Endothelial cell of umbilical vein (primary cell): ENCODE results near the gene TSPAN14. TPM values are rescaled to one million over a fixed set of nuclear protein-coding genes. Genes with fewer than 3 reads are reported as not detected.

ENCODE experiments used
- BruUV-seq: library from RNA; stranded (reverse); fragments of 400-500 nt; replicated peaks from 2 replicates; lab custom pipeline; 2021; lab: Mats Ljungman, UMichigan
- CTCF ChIA-PET: fragments of 300-600, 350-600 bp; sonication (Branson Sonifier 250); formaldehyde crosslinking; loops from one replicate; lab custom pipeline; 2021; ENCODE audit warnings: antibody characterized with exemption, inconsistent platforms; lab: Charles Lee
- POLR2A ChIA-PET: fragments of 300-600, 350-600 bp; sonication (Branson Sonifier 250); formaldehyde crosslinking; loops from one replicate; lab custom pipeline; 2021; ENCODE audit warnings: antibody characterized with exemption, inconsistent platforms; lab: Charles Lee
- DNase-seq: peaks from one replicate; pipeline ENCODE4 v3.0.0-alpha.2; 2011; ENCODE audit warnings: low read depth, low spot score
- FAIRE-seq: peaks from 2 replicates; lab custom pipeline; 2011; peaks lifted over from hg19 to GRCh38; lab: Jason Lieb, UNC
- H2AFZ ChIP-seq: 2 replicates; pipeline ENCODE4 v1.6.0; 2012; ENCODE audit warnings: low read depth, low read length, control low read depth, inconsistent platforms
- H3K27ac ChIP-seq: 2 replicates; pipeline ENCODE4 v1.5.1; 2011; ENCODE audit warnings: low read depth, mild to moderate bottlenecking, control low read depth, low read length, moderate library complexity; ENCODE audit not compliant: insufficient read depth
- H3K27me3 ChIP-seq, 2 experiments: 2 replicates each; pipeline versions ENCODE4 v1.6.0 to v1.6.1; 2011; ENCODE audit warnings: low read length in 2 of 2, mixed read lengths in 1 of 2; ENCODE audit not compliant: control insufficient read depth in 2 of 2, insufficient read depth in 2 of 2
- H3K36me3 ChIP-seq, 2 experiments: 2 replicates in 1 of 2; 3 replicates in 1 of 2; pipeline ENCODE4 v1.5.1; 2011; ENCODE audit warnings: low read length in 2 of 2, mild to moderate bottlenecking in 1 of 2, moderate library complexity in 1 of 2; ENCODE audit not compliant: control insufficient read depth in 2 of 2, insufficient read depth in 2 of 2; ENCODE audit errors: extremely low read depth in 1 of 2
- H3K4me1 ChIP-seq: 3 replicates; pipeline ENCODE4 v1.5.1; 2011; ENCODE audit warnings: mild to moderate bottlenecking, low read length; ENCODE audit not compliant: control insufficient read depth, insufficient read depth; ENCODE audit errors: extremely low read depth
- H3K4me2 ChIP-seq: 2 replicates; pipeline ENCODE4 v1.6.1; 2011; ENCODE audit warnings: low read length, control low read depth, mixed read lengths; ENCODE audit not compliant: insufficient read depth
- H3K4me3 ChIP-seq, 3 experiments: fragments of 200-600 bp in 1 of 3; sonication (generic), shearing (Covaris generic) in 1 of 3; replicated peaks in 1 of 3; 2 replicates each; pipeline ENCODE4 v1.5.1; 2011 to 2016; ENCODE audit warnings: control low read depth in 3 of 3, low read length in 3 of 3, mild to moderate bottlenecking in 2 of 3, inconsistent platforms in 1 of 3, low read depth in 1 of 3, moderate library complexity in 1 of 3; ENCODE audit not compliant: insufficient read depth in 1 of 3
- H3K79me2 ChIP-seq: 2 replicates; pipeline ENCODE4 v1.6.0; 2012; ENCODE audit warnings: low read length, inconsistent platforms; ENCODE audit not compliant: control insufficient read depth, insufficient read depth
- H3K9ac ChIP-seq: replicated peaks from 2 replicates; pipeline ENCODE3; 2011; ENCODE audit warnings: low read length, control low read depth; ENCODE audit not compliant: insufficient read depth; ENCODE audit errors: extremely low read depth
- H3K9me1 ChIP-seq: replicated peaks from 3 replicates; pipeline ENCODE4 v1.6.0; 2011; ENCODE audit warnings: mild to moderate bottlenecking, low read length; ENCODE audit not compliant: control insufficient read depth, insufficient read depth; ENCODE audit errors: extremely low read depth
- H3K9me3 ChIP-seq: replicated peaks from 2 replicates; pipeline ENCODE4 v1.5.1; 2012; ENCODE audit warnings: low read length, inconsistent platforms; ENCODE audit not compliant: control insufficient read depth, insufficient read depth
- H4K20me1 ChIP-seq: replicated peaks from 2 replicates; pipeline ENCODE3; 2011; ENCODE audit warnings: mild to moderate bottlenecking, low read length; ENCODE audit not compliant: control insufficient read depth, insufficient read depth; ENCODE audit errors: extremely low read depth
- CTCF ChIP-seq, 2 donors: IDR thresholded peaks; 1 replicate in 1 of 2; 2 replicates in 1 of 2; pipeline ENCODE4 v1.5.1; 2011; ENCODE audit warnings: low read length in 2 of 2, mild to moderate bottlenecking in 2 of 2, moderate library complexity in 2 of 2, control low read depth in 1 of 2, inconsistent platforms in 1 of 2, low read depth in 1 of 2; ENCODE audit not compliant: insufficient read depth in 1 of 2; ENCODE audit errors: extremely low read depth in 1 of 2
- EZH2 ChIP-seq: IDR thresholded peaks from 2 replicates; pipeline ENCODE4 v1.6.1; 2012; ENCODE audit warnings: borderline replicate concordance, low read depth, mild to moderate bottlenecking, moderate library complexity, low read length, inconsistent platforms; ENCODE audit not compliant: severe bottlenecking
- FOS ChIP-seq: IDR thresholded peaks from 2 replicates; pipeline ENCODE4 v1.6.1; 2011; ENCODE audit warnings: mild to moderate bottlenecking, low read length, moderate library complexity, borderline replicate concordance; ENCODE audit not compliant: insufficient read depth
- GATA2 ChIP-seq: IDR thresholded peaks from 2 replicates; pipeline ENCODE4 v1.7.0; 2011; ENCODE audit warnings: low read depth, mild to moderate bottlenecking, moderate library complexity, mixed read lengths, low read length; ENCODE audit not compliant: insufficient read length, insufficient read depth
- JUN ChIP-seq: IDR thresholded peaks from 2 replicates; pipeline ENCODE4 v1.6.1; 2011; ENCODE audit warnings: borderline replicate concordance, low read depth; ENCODE audit not compliant: insufficient read length, insufficient read depth
- MYC ChIP-seq: IDR thresholded peaks from one replicate; pipeline ENCODE4 v1.6.1; 2011; ENCODE audit warnings: mild to moderate bottlenecking, low read depth, low read length
- POLR2A ChIP-seq: IDR thresholded peaks from 2 replicates; pipeline ENCODE4 v1.6.1; 2012; ENCODE audit warnings: low read depth, mild to moderate bottlenecking, control low read depth, low read length
- POLR2AphosphoS5 ChIP-seq: IDR thresholded peaks from 2 replicates; pipeline ENCODE4 v1.6.1; 2012; ENCODE audit warnings: low read depth, mild to moderate bottlenecking, control low read depth, low read length, moderate library complexity; ENCODE audit not compliant: insufficient read depth
- dilution Hi-C: fragments of 300-500 bp; cut with MboI; formaldehyde crosslinking; loops from one replicate; pipeline ENCODE4 v1.15.0; 2019; ENCODE audit warnings: low sequenced_read_pairs; ENCODE audit not compliant: extremely low pct_ligation_motif_present
- intact Hi-C: fragments of 100-400 bp; cut with micrococcal nuclease; formaldehyde crosslinking; loops from one replicate; pipeline ENCODE4 v1.10.0; 2022
- polyA plus RNA-seq, 4 experiments: library from polyadenylated mRNA; depleted of rRNA in 3 of 4; stranded (reverse) in 3 of 4; unstranded in 1 of 4; fragments of >200 nt; gene quantifications; 2 replicates each; pipeline versions ENCODE4 v1.2.1 to v1.2.3, GENCODE V29; 2011 to 2012; ENCODE audit warnings: missing spikeins in 1 of 4
- total RNA-seq: library from RNA; stranded (reverse); gene quantifications from 2 replicates; pipeline ENCODE4 v1.2.3, GENCODE V29; 2021
- TF ChIP-seq, protein P1 (sequence below): IDR thresholded peaks from 2 replicates; pipeline ENCODE4 v1.6.1; 2011; ENCODE audit not compliant: insufficient read depth, insufficient read length

TSPAN14 gene
- total and polyA plus RNA-seq, 2 donors (not counting 3 experiments of a cell fraction or from before 2014, with no cell fraction given), result 210 to 242 TPM

DNA sequence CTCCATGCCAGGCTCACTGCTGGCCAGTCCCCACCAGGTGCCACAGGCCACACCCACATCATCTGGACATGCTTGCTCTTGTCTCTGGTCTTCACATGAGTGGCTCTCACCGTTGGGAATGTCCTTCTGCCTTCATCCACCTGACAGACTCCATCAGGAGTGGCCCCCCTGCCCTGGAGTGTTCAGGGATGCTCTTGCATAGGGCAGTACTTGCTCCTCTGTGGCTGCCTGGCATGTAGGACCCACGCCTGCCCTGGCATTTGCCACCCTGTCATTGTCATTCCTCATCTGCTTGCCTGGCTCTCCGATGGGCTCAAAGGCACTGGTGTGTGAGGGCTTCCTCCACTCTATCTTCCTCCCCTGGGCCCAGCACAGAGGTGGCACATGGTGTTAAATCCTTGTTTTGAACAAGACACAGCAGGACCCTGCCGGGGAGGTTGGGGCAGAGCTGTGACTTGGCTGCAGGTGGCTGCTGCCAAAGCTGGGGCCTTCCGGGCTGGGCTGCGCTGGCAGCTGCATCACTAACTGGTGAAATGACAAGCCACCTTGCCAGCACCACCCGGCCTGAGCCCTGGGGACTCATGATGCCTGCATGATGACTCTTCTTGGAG, 85.4 kb downstream of the TSPAN14 start:
- ChIA-PET POLR2A (no interaction called here), CTCF (interaction anchor here (1.5 kb wide), 1 partner anchor 95 kb away, joined by 4 read pairs; no protein-coding TSS in a partner anchor)
- H3K4me2 ChIP-seq, result no peak overlapping the region
- intact Hi-C loops (no loop called here), dilution Hi-C loops (no loop called here)
- no peak overlapping the region for H3K4me3 ChIP-seq
- no TSS peak for BruUV-seq
- H3K9ac ChIP-seq, result no peak overlapping the region
- H4K20me1 ChIP-seq, result no peaks in the 10 kb centered on the region
- H3K9me3 ChIP-seq, result no peaks in the 10 kb centered on the region
- no peak for DNase-seq
- no peaks in the 10 kb centered on the region for H3K79me2 ChIP-seq
- TF ChIP-seq JUN, result no peak
- TF ChIP-seq POLR2AphosphoS5, result no peak
- TF ChIP-seq GATA2, result no peak
- TF ChIP-seq, protein P1, sequence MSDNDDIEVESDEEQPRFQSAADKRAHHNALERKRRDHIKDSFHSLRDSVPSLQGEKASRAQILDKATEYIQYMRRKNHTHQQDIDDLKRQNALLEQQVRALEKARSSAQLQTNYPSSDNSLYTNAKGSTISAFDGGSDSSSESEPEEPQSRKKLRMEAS, result no peak
- TF ChIP-seq FOS, result no peak
- no peak for TF ChIP-seq POLR2A
- no peak for TF ChIP-seq MYC
- no peak for TF ChIP-seq EZH2
- no peak for TF ChIP-seq CTCF (IDR thresholded peaks at IDR 0.05; ENCODE audit: extremely low read depth in 1 of 2, insufficient read depth in 1 of 2, low read depth in 1 of 2, low read length in 2 of 2)
- peaks cover 2 to 4% of the 10 kb centered on the region in 2 experiments for H3K27me3 ChIP-seq
- no peaks in the 10 kb centered on the region for H3K9me1 ChIP-seq
- no peak overlapping the region for H2AFZ ChIP-seq
- peaks cover 4% of the 10 kb centered on the region for H3K4me1 ChIP-seq
- no peak overlapping the region for H3K27ac ChIP-seq
- FAIRE-seq, result no peak
- no peaks in the 10 kb centered on the region for H3K36me3 ChIP-seq
